ENCODE data around the gene CCHCR1.

CCHCR1 gene

GRCh38 chr6:31107052-31107451 lies 50.5 kb downstream of the CCHCR1 start:
- H3K36me3 ChIP-seq: no peaks in the 10 kb centered on the region
- no peak for TF ChIP-seq CTCF (IDR thresholded peaks at IDR 0.05; ENCODE audit: low read depth, low read length)
- no peaks in the 10 kb centered on the region for H3K9me3 ChIP-seq (ENCODE audit: severe bottlenecking)
- peaks cover 5% of the 10 kb centered on the region for H3K27me3 ChIP-seq (ENCODE audit: insufficient read depth, low read depth, severe bottlenecking)
- no peak for DNase-seq
- H3K27ac ChIP-seq: no peak overlapping the region
- H3K4me3 ChIP-seq (ENCODE audit: low read depth, low read length): no peak overlapping the region

- Histone ChIP-seq H3K27me3 (ENCODE audit: insufficient read depth, low read depth, severe bottlenecking) (no peaks in the 10 kb centered on the region), H3K4me3 (ENCODE audit: low read depth, low read length) (no peak overlapping the region), H3K27ac (no peak overlapping the region), H3K9me3 (ENCODE audit: severe bottlenecking) (no peaks in the 10 kb centered on the region), H3K36me3 (no peaks in the 10 kb centered on the region)
- no peak for DNase-seq
- TF ChIP-seq CTCF (IDR thresholded peaks at IDR 0.05; ENCODE audit: low read depth, low read length): no peak
Observed at GRCh38 chr6:31103136-31103535, 54.5 kb downstream of the CCHCR1 start.

- Histone ChIP-seq H3K27me3 (ENCODE audit: insufficient read depth, low read depth, severe bottlenecking) (no peaks in the 10 kb centered on the region), H3K27ac (no peak overlapping the region), H3K4me3 (ENCODE audit: low read depth, low read length) (no peak overlapping the region), H3K36me3 (no peaks in the 10 kb centered on the region), H3K9me3 (ENCODE audit: severe bottlenecking) (no peaks in the 10 kb centered on the region)
- TF ChIP-seq CTCF (IDR thresholded peaks at IDR 0.05; ENCODE audit: low read depth, low read length): no peak
- DNase-seq: no peak
Observed at GRCh38 chr6:31098449-31098938, 59.1 kb downstream of the CCHCR1 start.

- TF ChIP-seq CTCF (IDR thresholded peaks at IDR 0.05; ENCODE audit: low read depth, low read length): no peak
- no peak overlapping the region for H3K4me3 ChIP-seq (ENCODE audit: low read depth, low read length)
- H3K27me3 ChIP-seq (ENCODE audit: insufficient read depth, low read depth, severe bottlenecking): no peaks in the 10 kb centered on the region
- H3K27ac ChIP-seq: no peak overlapping the region
- no peak for DNase-seq
- H3K36me3 ChIP-seq: no peaks in the 10 kb centered on the region
- H3K9me3 ChIP-seq (ENCODE audit: severe bottlenecking): no peaks in the 10 kb centered on the region
Observed at GRCh38 chr6:31096656-31097055, 60.9 kb downstream of the CCHCR1 start.

GRCh38 chr6:31096215-31096614 lies 61.4 kb downstream of the CCHCR1 start:
- TF ChIP-seq CTCF (IDR thresholded peaks at IDR 0.05; ENCODE audit: low read depth, low read length): no peak
- no peak overlapping the region for H3K27ac ChIP-seq

GRCh38 chr6:31094389-31094881 lies 63.2 kb downstream of the CCHCR1 start:
- Histone ChIP-seq H3K27ac (no peak overlapping the region), H3K36me3 (no peaks in the 10 kb centered on the region), H3K4me3 (ENCODE audit: low read depth, low read length) (no peak overlapping the region), H3K9me3 (ENCODE audit: severe bottlenecking) (no peaks in the 10 kb centered on the region), H3K27me3 (ENCODE audit: insufficient read depth, low read depth, severe bottlenecking) (no peaks in the 10 kb centered on the region)
- 0 out of 2 replicates have a peak, but pooled peaks have one; percentile 1 for TF ChIP-seq CTCF (IDR thresholded peaks at IDR 0.05; ENCODE audit: low read depth, low read length)
- peak; percentile 33 for DNase-seq

More at GRCh38 chr6:31096215-31096614, 61.4 kb downstream of the CCHCR1 start:
- H3K9me3 ChIP-seq (ENCODE audit: severe bottlenecking): no peaks in the 10 kb centered on the region
- no peak for DNase-seq
- H3K4me3 ChIP-seq (ENCODE audit: low read depth, low read length): no peak overlapping the region
- no peaks in the 10 kb centered on the region for H3K27me3 ChIP-seq (ENCODE audit: insufficient read depth, low read depth, severe bottlenecking)
- no peaks in the 10 kb centered on the region for H3K36me3 ChIP-seq
